SK-N-SH (cell line): ENCODE results near the gene CDC42SE1. TPM values are rescaled to one million over a fixed set of nuclear protein-coding genes. Genes with fewer than 3 reads are reported as not detected.
A peak's percentile ranks its signal among the peaks of the same experiment; 100 is the strongest.

ENCODE experiments used
- CTCF ChIA-PET: fragments of 300-600, 350-600 bp; formaldehyde crosslinking; extraction: SDS; loops from one replicate; lab custom pipeline; 2021; lab: Yijun Ruan, JAX
- POLR2A ChIA-PET: fragments of 350-600 bp; sonication (Branson Sonifier 250); formaldehyde crosslinking; extraction: SDS; loops from one replicate; lab custom pipeline; 2020; ENCODE audit warnings: antibody characterized with exemption, inconsistent platforms; lab: Yijun Ruan, JAX
- DNase-seq: peaks from one replicate; pipeline ENCODE4 v3.0.0; 2012
- H2AFZ ChIP-seq: fragments of 200-600 bp; sonication (generic); 2 replicates; pipeline ENCODE4 v1.8.1; 2016; ENCODE audit warnings: antibody characterized with exemption, mild to moderate bottlenecking, low read depth
- H3F3A ChIP-seq: fragments of 200-600 bp; sonication (generic); replicated peaks from 2 replicates; pipeline ENCODE3; 2016; ENCODE audit warnings: antibody characterized with exemption, mild to moderate bottlenecking; ENCODE audit not compliant: insufficient read depth
- H3K27ac ChIP-seq, 2 experiments: fragments of 200-500 bp in 1 of 2; fragments of 200-600 bp in 1 of 2; sonication (Bioruptor generic) in 1 of 2; sonication (generic), shearing (Covaris generic) in 1 of 2; 2 replicates each; pipeline versions ENCODE4 v1.5.1 to v1.6.1; 2014 to 2016; ENCODE audit warnings: low read depth in 2 of 2, inconsistent platforms in 1 of 2, low read length in 1 of 2, mild to moderate bottlenecking in 1 of 2, mixed read lengths in 1 of 2
- H3K27me3 ChIP-seq: fragments of 200-600 bp; sonication (generic), shearing (Covaris generic); 2 replicates; pipeline ENCODE4 v1.6.1; 2016; ENCODE audit warnings: mixed run types; ENCODE audit not compliant: insufficient read depth
- H3K36me3 ChIP-seq, 2 experiments: fragments of 200-500 bp in 1 of 2; fragments of 200-600 bp in 1 of 2; sonication (Bioruptor generic) in 1 of 2; sonication (generic) in 1 of 2; replicated peaks in 1 of 2; 2 replicates each; pipeline versions ENCODE3 to v1.5.1; 2014 to 2016; ENCODE audit warnings: low read length in 1 of 2, mild to moderate bottlenecking in 1 of 2; ENCODE audit not compliant: insufficient read depth in 2 of 2, control insufficient read depth in 1 of 2
- H3K4me1 ChIP-seq, 2 experiments: fragments of 200-500 bp in 1 of 2; fragments of 200-600 bp in 1 of 2; sonication (Bioruptor generic) in 1 of 2; sonication (generic), shearing (Covaris generic) in 1 of 2; 2 replicates each; pipeline versions ENCODE4 v1.5.1 to v1.6.1; 2014 to 2016; ENCODE audit warnings: low read depth in 1 of 2, low read length in 1 of 2, mixed run types in 1 of 2; ENCODE audit not compliant: insufficient read depth in 2 of 2, control insufficient read depth in 1 of 2
- H3K4me2 ChIP-seq: fragments of 200-600 bp; sonication (generic), shearing (Covaris generic); 2 replicates; pipeline ENCODE4 v1.6.1; 2017; ENCODE audit warnings: mixed run types
- H3K4me3 ChIP-seq, 2 experiments: fragments of 200-500 bp in 1 of 2; fragments of 200-600 bp in 1 of 2; sonication (Bioruptor generic) in 1 of 2; sonication (generic), shearing (Covaris generic) in 1 of 2; 2 replicates each; pipeline versions ENCODE4 v1.5.1 to v1.8.1; 2014 to 2016; ENCODE audit warnings: low read depth in 2 of 2, inconsistent platforms in 1 of 2, low read length in 1 of 2, mild to moderate bottlenecking in 1 of 2, mixed read lengths in 1 of 2, moderate library complexity in 1 of 2
- H3K79me2 ChIP-seq: fragments of 200-600 bp; sonication (generic); 2 replicates; pipeline ENCODE4 v1.8.1; 2017; ENCODE audit warnings: mild to moderate bottlenecking; ENCODE audit not compliant: insufficient read depth
- H3K9ac ChIP-seq: fragments of 200-600 bp; sonication (generic); 2 replicates; pipeline ENCODE4 v1.6.1; 2017; ENCODE audit warnings: mixed run types
- H3K9me2 ChIP-seq: fragments of 200-600 bp; sonication (generic); 2 replicates; pipeline ENCODE4 v1.6.1; 2017; ENCODE audit warnings: mixed run types
- H3K9me3 ChIP-seq: fragments of 200-600 bp; sonication (generic); 2 replicates; pipeline ENCODE4 v1.6.1; 2017; ENCODE audit warnings: mixed run types, mild to moderate bottlenecking, moderate library complexity
- H4K20me1 ChIP-seq: fragments of 200-600 bp; sonication (generic); 2 replicates; pipeline ENCODE4 v1.6.1; 2017; ENCODE audit warnings: mild to moderate bottlenecking, mixed run types; ENCODE audit not compliant: insufficient read depth
- FOXM1 ChIP-seq: IDR thresholded peaks from 2 replicates; pipeline ENCODE4 v1.4.0; 2012; ENCODE audit warnings: low read depth, mild to moderate bottlenecking
- MXI1 ChIP-seq: IDR thresholded peaks from 2 replicates; pipeline ENCODE4 v1.6.1; 2012; ENCODE audit warnings: mild to moderate bottlenecking, low read depth, low read length, improper control_type of control experiment
- NFIC ChIP-seq: IDR thresholded peaks from 2 replicates; pipeline ENCODE4 v1.4.0; 2012; ENCODE audit warnings: borderline replicate concordance
- SMC3 ChIP-seq: IDR thresholded peaks from 2 replicates; pipeline ENCODE4 v1.6.1; 2012; ENCODE audit warnings: low read depth, low read length, improper control_type of control experiment
- TAF1 ChIP-seq: IDR thresholded peaks from 2 replicates; pipeline ENCODE4 v1.6.1; 2012; ENCODE audit warnings: low read depth, mild to moderate bottlenecking, low read length, moderate library complexity, borderline replicate concordance
- WGBS: methylation state at CpG from one replicate; pipeline ENCODE4 v1.1.6; 2017; ENCODE audit warnings: low lambda C conversion rate; 5-methylcytosine and 5-hydroxymethylcytosine counted together
- polyA plus RNA-seq, 3 experiments: library from polyadenylated mRNA; depleted of rRNA; stranded (reverse); fragments of >200 nt; gene quantifications; 2 replicates each; pipeline ENCODE4 v1.2.3, GENCODE V29; 2012
- TF ChIP-seq, protein P1 (sequence below): fragments of 150-350 bp; IDR thresholded peaks from 2 replicates; pipeline ENCODE4 v1.6.1; 2016; ENCODE audit warnings: mild to moderate bottlenecking, low read depth, low read length
- TF ChIP-seq, protein P2 (sequence below): fragments of 150-350 bp; IDR thresholded peaks from 2 replicates; pipeline ENCODE4 v1.6.1; 2017; ENCODE audit warnings: antibody characterized with exemption, low read length, low read depth, borderline replicate concordance

CDC42SE1 gene
- polyA plus RNA-seq, 1 of the 3 experiments (the other 2 are of a cell fraction) = 47.8 TPM

DNA sequence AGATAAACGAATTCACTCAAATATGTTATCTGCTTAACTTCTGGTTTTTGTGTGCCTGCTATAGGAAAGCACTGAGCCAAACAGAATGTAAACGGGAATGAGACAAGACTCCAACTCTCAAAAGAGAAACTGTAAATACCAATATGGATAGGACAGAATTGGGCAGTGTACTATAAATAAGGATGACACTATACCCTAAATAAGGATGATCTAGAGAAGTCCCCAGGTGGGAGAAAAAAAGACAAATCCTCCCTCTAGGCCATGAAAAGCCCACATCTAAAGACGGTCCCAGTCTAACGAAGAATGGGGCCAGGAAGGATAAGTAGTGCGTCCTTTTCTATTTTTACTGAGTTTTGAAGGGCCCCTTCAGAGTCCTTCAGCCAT is 9.7 kb upstream of the CDC42SE1 start:
- H3K27ac ChIP-seq = peak overlapping the region in 1 of 2 experiments; percentile 91; a peak in 1 of 4 replicates
- no peaks in the 10 kb centered on the region for H3K9me2 ChIP-seq
- H2AFZ ChIP-seq = no peak overlapping the region
- no peak overlapping the region for H3K4me2 ChIP-seq
- peaks cover 58% of the 10 kb centered on the region for H3K79me2 ChIP-seq
- no peak overlapping the region for H3K9ac ChIP-seq
- POLR2A ChIA-PET = no interaction called here
- DNase-seq = no peak
- H3K27me3 ChIP-seq = no peaks in the 10 kb centered on the region
- no peak overlapping the region for H3K4me3 ChIP-seq
- peaks cover 21 to 43% of the 10 kb centered on the region in 2 experiments for H3K36me3 ChIP-seq
- no peaks in the 10 kb centered on the region for H3K9me3 ChIP-seq
- 87% methylated on average over 5 of the region's 5 CpGs for WGBS
- H4K20me1 ChIP-seq = peaks cover 31% of the 10 kb centered on the region
- H3F3A ChIP-seq = peaks cover 47% of the 10 kb centered on the region
- peaks cover 5 to 12% of the 10 kb centered on the region in 2 experiments; a peak in 3 of 4 replicates for H3K4me1 ChIP-seq
- no peak for TF ChIP-seq SMC3
- no peak for TF ChIP-seq MXI1
- TF ChIP-seq, all 33 proteins: peak for 0
- CTCF ChIA-PET = no interaction called here

DNA sequence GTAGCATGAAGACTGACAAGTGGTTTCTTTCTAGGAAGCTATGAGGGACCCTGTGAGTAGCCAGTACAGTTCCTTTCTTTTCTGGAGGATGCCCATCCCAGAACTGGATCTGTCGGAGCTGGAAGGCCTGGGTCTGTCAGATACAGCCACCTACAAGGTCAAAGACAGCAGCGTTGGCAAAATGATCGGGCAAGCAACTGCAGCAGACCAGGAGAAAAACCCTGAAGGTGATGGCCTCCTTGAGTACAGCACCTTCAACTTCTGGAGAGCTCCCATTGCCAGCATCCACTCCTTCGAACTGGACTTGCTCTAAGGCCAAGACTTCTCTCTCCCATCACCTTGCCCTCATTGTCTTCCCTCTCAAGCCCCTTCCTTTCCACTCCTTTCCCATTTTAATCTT is 7.8 kb upstream of the CDC42SE1 start:
- DNase-seq = no peak
- peaks cover 21 to 45% of the 10 kb centered on the region in 2 experiments for H3K36me3 ChIP-seq
- no peak for TF ChIP-seq NFIC
- TF ChIP-seq, protein P1, sequence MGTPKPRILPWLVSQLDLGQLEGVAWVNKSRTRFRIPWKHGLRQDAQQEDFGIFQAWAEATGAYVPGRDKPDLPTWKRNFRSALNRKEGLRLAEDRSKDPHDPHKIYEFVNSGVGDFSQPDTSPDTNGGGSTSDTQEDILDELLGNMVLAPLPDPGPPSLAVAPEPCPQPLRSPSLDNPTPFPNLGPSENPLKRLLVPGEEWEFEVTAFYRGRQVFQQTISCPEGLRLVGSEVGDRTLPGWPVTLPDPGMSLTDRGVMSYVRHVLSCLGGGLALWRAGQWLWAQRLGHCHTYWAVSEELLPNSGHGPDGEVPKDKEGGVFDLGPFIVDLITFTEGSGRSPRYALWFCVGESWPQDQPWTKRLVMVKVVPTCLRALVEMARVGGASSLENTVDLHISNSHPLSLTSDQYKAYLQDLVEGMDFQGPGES = no peak
- TF ChIP-seq, protein P2, sequence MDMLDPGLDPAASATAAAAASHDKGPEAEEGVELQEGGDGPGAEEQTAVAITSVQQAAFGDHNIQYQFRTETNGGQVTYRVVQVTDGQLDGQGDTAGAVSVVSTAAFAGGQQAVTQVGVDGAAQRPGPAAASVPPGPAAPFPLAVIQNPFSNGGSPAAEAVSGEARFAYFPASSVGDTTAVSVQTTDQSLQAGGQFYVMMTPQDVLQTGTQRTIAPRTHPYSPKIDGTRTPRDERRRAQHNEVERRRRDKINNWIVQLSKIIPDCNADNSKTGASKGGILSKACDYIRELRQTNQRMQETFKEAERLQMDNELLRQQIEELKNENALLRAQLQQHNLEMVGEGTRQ = no peak
- H4K20me1 ChIP-seq = peaks cover 32% of the 10 kb centered on the region
- H3K9ac ChIP-seq = no peak overlapping the region
- peak overlapping the region in 1 of 2 experiments; percentile 29; a peak in 1 of 4 replicates for H3K27ac ChIP-seq
- CTCF ChIA-PET = interaction anchor here (0.7 to 1.9 kb wide), 4 partner anchors 19 to 89 kb away, joined by 3 to 8 read pairs (median 6); partner anchors contain the start of genes C1orf56, MINDY1 and TNFAIP8L2
- H3K9me3 ChIP-seq = no peaks in the 10 kb centered on the region
- POLR2A ChIA-PET = interaction anchor here (0.6 kb wide), 1 partner anchor 89 kb away, joined by 3 read pairs; the partner anchor contains the start of gene TNFAIP8L2
- 100% methylated on average over 2 of the region's 4 CpGs for WGBS
- no peaks in the 10 kb centered on the region for H3K27me3 ChIP-seq
- H3K4me3 ChIP-seq = no peak overlapping the region
- H3K9me2 ChIP-seq = no peaks in the 10 kb centered on the region
- H3K79me2 ChIP-seq = peaks cover 73% of the 10 kb centered on the region
- no peak overlapping the region for H3K4me2 ChIP-seq
- peaks cover 53% of the 10 kb centered on the region for H3F3A ChIP-seq
- H2AFZ ChIP-seq = no peak overlapping the region
- peaks cover 9 to 13% of the 10 kb centered on the region in 2 experiments for H3K4me1 ChIP-seq

DNA sequence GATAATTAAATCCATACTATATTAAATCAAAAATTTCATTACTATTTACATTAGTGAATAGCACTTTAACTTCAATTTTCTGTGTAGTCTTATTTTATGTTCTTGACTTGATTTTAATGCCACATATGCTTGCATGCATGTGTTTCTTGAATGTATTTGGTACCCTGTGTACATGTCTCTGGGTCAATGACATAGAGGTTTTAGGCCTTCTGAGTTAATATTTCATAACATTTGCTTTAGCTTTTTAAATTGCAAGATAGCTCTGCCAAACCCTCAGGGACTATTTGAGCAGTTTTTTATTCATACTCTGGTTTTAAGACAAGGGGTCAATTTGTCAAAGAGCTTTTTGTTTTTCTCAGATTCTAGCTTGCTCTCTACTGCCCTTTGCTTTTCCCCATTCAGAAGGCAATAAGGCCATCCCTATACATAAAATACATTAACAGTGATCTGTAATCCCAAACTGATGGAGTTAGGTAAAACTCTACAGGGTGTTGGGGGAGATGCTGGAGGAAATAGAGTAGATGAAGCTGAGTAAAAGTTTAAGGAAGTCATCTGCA is 5.7 kb upstream of the CDC42SE1 start:
- Histone ChIP-seq H3K9me2 (no peaks in the 10 kb centered on the region), H3K27me3 (no peaks in the 10 kb centered on the region), H2AFZ (no peak overlapping the region), H3K36me3 (peaks cover 21 to 45% of the 10 kb centered on the region in 2 experiments), H3K4me2 (peak overlapping the region; percentile 47), H3F3A (peaks cover 43% of the 10 kb centered on the region), H3K4me1 (peaks cover 11 to 13% of the 10 kb centered on the region in 2 experiments), H3K4me3 (no peak overlapping the region; a peak in 1 of 4 replicates), H3K9ac (no peak overlapping the region)
- TF ChIP-seq FOXM1 (no peak), TAF1 (no peak)
- TF ChIP-seq, all 33 proteins: peak for 0
- POLR2A ChIA-PET = interaction anchor here (1.0 kb wide), 1 partner anchor 125 kb away, joined by 3 read pairs; the partner anchor contains the start of gene VPS72
- Histone ChIP-seq H3K79me2 (peaks cover 93% of the 10 kb centered on the region), H3K9me3 (no peaks in the 10 kb centered on the region), H3K27ac (peak overlapping the region in 1 of 2 experiments; percentile 25; a peak in 1 of 4 replicates), H4K20me1 (peaks cover 32% of the 10 kb centered on the region)
- CTCF ChIA-PET = interaction anchor here (0.6 to 1.9 kb wide), 8 partner anchors 9 to 185 kb away, joined by 3 to 6 read pairs (median 4); partner anchors contain the start of gene MINDY1
- DNase-seq = no peak
